NCI-H774 (cell line): ENCODE results near the gene ATP2C1.
"Not testable (repeated sequence)": the region's sequence is repeated elsewhere in the genome, so short reads cannot be mapped to it uniquely, and the experiment has no call there.

Source experiments
- DNase-seq: peaks from one replicate; lab custom pipeline; 2025; lab: John Stamatoyannopoulos, UW

The ATP2C1 gene

GRCh38 chr3:130981469-130981868 is 87.6 kb downstream of the ATP2C1 start:
- no peak for DNase-seq

- DNase-seq = no peak
Observed at GRCh38 chr3:130990282-130990681, 96.4 kb downstream of the ATP2C1 start.

- no peak for DNase-seq
Observed at GRCh38 chr3:130991126-130991525, 97.2 kb downstream of the ATP2C1 start.

GRCh38 chr3:130992344-130992743 is 98.5 kb downstream of the ATP2C1 start:
- DNase-seq = peak; percentile 28

- DNase-seq = no peak
Observed at GRCh38 chr3:130997289-130997688, 103.4 kb downstream of the ATP2C1 start.

GRCh38 chr3:131001071-131001470 is 107.2 kb downstream of the ATP2C1 start:
- DNase-seq = no peak

- DNase-seq = no peak
Observed at GRCh38 chr3:131004603-131005002, 110.7 kb downstream of the ATP2C1 start.

- DNase-seq = no peak
Observed at GRCh38 chr3:131007256-131007655, 113.4 kb downstream of the ATP2C1 start.

- DNase-seq = no peak
Observed at GRCh38 chr3:131007782-131008181, 113.9 kb downstream of the ATP2C1 start.

GRCh38 chr3:131008326-131008725 is 114.4 kb downstream of the ATP2C1 start:
- no peak for DNase-seq

GRCh38 chr3:131009698-131010097 is 115.8 kb downstream of the ATP2C1 start:
- DNase-seq = no peak

GRCh38 chr3:131018970-131019369 is 125.1 kb downstream of the ATP2C1 start:
- DNase-seq = no peak

- no peak for DNase-seq
Observed at GRCh38 chr3:131020122-131020693, 126.3 kb downstream of the ATP2C1 start.

- no peak for DNase-seq
Observed at GRCh38 chr3:131025539-131025938, 131.7 kb downstream of the ATP2C1 start.

GRCh38 chr3:131026321-131027151 is 132.7 kb downstream of the ATP2C1 start, which contains the start of the genes ASTE1 and NEK11:
ASTE1 (minus strand) TSS chr3:131026825; CDS start chr3:131025306, 1,519 bp downstream.
NEK11 (plus strand) TSS chr3:131026877; CDS start chr3:131029709, 2,832 bp downstream.
- DNase-seq = peak; percentile 84

GRCh38 chr3:131028844-131029243 is 135.0 kb downstream of the ATP2C1 start:
- no peak for DNase-seq

- no peak for DNase-seq
Observed at GRCh38 chr3:131031660-131032059, 137.8 kb downstream of the ATP2C1 start.

GRCh38 chr3:131033480-131034080 is 139.7 kb downstream of the ATP2C1 start:
- DNase-seq = peak; percentile 30

- DNase-seq = no peak
Observed at GRCh38 chr3:131036200-131036816, 142.4 kb downstream of the ATP2C1 start.

GRCh38 chr3:131036986-131037385 is 143.1 kb downstream of the ATP2C1 start:
- no peak for DNase-seq

GRCh38 chr3:131038326-131038725 is 144.4 kb downstream of the ATP2C1 start:
- no peak for DNase-seq

- DNase-seq = not testable (repeated sequence)
Observed at GRCh38 chr3:131042271-131042985, 148.5 kb downstream of the ATP2C1 start.
